ENCODE measurements around the gene KCNAB2. TPM values are rescaled to one million over a fixed set of nuclear protein-coding genes. Genes with fewer than 3 reads are reported as not detected.
"Not testable (repeated sequence)": the region's sequence is repeated elsewhere in the genome, so short reads cannot be mapped to it uniquely, and the experiment has no call there.

The KCNAB2 gene
- total RNA-seq, 1 donor from 2014 or later = 8.8 TPM

DNA sequence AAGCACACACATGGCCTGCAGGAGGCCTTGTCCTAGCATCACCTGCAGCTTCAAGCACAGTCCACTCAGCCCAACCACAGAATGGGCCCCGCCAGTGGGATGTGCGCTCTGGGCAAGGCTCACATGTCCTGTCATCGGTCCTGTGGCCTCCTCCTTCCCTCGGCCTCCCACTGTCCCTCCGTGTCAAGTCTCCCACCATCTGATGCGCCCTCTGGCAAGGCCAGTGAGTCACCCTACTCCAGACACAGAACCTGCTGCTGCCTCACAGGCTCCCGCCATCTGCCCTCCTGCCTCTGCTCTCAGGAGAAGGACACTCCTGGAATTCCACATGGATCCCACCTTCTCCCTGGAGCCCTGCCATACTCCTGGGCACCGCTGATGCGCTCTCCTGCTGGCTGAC is 14.2 kb downstream of the KCNAB2 start:
- DNase-seq (ENCODE audit: extremely low spot score in 2 of 2) = no peak
- Histone ChIP-seq H3K4me3 (no peak overlapping the region), H3K27ac (no peak overlapping the region), H3K4me1 (peaks cover 12% of the 10 kb centered on the region), H3K9me3 (no peaks in the 10 kb centered on the region), H3K27me3 (no peaks in the 10 kb centered on the region), H3K36me3 (no peaks in the 10 kb centered on the region)
- intact Hi-C loops (cut with DNase I) = loop anchor here (10.0 kb wide), 1 partner anchor 1665 kb away; no protein-coding TSS in a partner anchor
- TF ChIP-seq, protein P1, sequence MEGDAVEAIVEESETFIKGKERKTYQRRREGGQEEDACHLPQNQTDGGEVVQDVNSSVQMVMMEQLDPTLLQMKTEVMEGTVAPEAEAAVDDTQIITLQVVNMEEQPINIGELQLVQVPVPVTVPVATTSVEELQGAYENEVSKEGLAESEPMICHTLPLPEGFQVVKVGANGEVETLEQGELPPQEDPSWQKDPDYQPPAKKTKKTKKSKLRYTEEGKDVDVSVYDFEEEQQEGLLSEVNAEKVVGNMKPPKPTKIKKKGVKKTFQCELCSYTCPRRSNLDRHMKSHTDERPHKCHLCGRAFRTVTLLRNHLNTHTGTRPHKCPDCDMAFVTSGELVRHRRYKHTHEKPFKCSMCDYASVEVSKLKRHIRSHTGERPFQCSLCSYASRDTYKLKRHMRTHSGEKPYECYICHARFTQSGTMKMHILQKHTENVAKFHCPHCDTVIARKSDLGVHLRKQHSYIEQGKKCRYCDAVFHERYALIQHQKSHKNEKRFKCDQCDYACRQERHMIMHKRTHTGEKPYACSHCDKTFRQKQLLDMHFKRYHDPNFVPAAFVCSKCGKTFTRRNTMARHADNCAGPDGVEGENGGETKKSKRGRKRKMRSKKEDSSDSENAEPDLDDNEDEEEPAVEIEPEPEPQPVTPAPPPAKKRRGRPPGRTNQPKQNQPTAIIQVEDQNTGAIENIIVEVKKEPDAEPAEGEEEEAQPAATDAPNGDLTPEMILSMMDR (IDR thresholded peaks at IDR 0.05) = no peak
- TF ChIP-seq POLR2AphosphoS5 (IDR thresholded peaks at IDR 0.05; ENCODE audit: insufficient read depth in 1 of 2, low read depth in 1 of 2) (no peak), POLR2A (IDR thresholded peaks at IDR 0.05) (no peak)

DNA sequence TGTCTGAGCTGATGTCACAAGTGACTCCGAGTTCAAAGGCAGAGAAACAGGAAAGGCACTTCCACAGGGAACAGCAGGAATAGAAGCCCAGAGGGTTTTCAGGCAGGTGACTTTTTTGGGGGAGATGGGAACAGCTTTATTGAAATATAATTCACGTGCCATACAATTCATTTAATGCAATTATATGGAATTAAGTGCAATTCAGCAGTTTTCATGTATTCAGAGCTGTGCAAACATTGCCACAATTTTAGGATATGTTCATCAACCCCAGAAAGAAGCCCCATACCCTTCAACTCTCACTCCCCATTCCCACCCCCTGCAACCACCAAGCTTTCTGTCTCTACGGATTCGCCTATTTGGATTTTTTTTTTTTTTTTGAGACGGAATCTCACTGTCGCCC is 17.0 kb downstream of the KCNAB2 start:
- Histone ChIP-seq H3K4me1 (peaks cover 12% of the 10 kb centered on the region), H3K4me3 (no peak overlapping the region), H3K27me3 (no peaks in the 10 kb centered on the region), H3K9me3 (no peaks in the 10 kb centered on the region), H3K27ac (no peak overlapping the region), H3K36me3 (no peaks in the 10 kb centered on the region)
- TF ChIP-seq POLR2A (IDR thresholded peaks at IDR 0.05) = no peak
- TF ChIP-seq POLR2AphosphoS5 (IDR thresholded peaks at IDR 0.05; ENCODE audit: insufficient read depth in 1 of 2, low read depth in 1 of 2) = no peak
- TF ChIP-seq, protein P1 (IDR thresholded peaks at IDR 0.05) = no peak
- DNase-seq (ENCODE audit: extremely low spot score in 2 of 2) = no peak
- intact Hi-C loops (cut with DNase I) = no loop called here

DNA sequence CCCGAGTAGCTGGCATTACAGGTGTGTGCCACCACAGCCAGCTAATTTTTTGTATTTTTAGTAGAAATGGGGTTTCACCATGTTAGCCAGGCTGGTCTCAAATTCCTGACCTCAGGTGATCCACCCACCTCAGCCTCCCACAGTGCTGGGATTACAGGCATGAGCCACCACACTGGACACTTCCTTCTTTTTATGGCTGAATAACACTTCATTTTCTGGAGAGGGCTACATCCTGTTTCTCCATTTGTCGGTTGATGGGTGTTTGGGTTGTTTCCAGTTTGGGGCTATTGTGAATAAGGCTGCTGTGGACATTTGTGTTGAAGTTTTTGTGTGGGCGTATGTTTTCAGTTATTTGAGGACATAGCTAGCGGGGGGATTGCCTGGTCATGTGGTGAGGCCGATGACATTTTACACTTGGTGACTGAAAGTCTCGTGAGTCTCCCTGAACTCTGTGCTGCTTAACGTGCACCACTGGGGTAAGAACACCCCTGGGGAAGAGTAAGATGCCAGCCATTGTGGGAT is 17.9 kb downstream of the KCNAB2 start:
- H3K4me1 ChIP-seq; H3K4me3 ChIP-seq; H3K9me3 ChIP-seq; DNase-seq (ENCODE audit: extremely low spot score in 2 of 2); H3K27me3 ChIP-seq; intact Hi-C loops (cut with DNase I); H3K36me3 ChIP-seq; H3K27ac ChIP-seq: not testable (repeated sequence)

DNA sequence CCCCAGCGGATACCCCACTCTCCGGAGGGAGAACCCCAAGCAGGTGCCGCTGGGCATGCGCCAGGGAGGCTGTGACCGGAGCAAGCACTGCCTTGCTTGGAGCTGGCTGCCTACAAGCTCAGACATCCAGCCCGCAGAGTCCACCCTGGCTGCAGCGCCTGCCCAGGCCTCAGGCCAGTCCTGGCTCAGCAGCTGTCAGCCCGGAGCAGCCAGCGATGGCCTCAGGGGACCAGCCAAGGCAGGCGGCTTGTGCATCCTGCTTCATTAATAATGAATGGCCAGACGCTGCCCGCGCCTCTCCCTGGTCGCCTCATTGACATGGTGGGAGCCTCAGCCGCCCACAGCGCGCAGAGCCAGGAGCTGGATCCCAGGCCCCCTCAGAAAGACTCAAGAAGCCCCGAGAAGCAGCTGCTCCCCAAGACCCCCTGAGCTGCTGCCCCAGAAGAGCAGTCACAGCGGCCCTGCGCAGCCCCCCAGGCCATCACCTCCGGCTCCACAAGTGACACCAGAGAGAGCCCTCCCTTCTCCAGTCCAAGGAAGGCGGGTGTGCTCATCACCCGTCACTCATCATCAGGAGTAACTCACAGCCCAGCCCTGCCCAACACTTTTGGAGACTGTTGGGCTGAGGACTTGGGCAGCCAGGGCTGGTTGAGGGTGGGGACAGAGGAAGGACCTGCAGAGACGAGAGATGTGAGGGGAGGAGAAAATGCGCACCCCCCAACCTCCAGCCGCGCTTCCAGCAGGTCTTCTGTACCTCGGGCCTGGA is 19.6 kb downstream of the KCNAB2 start:
- H3K27ac ChIP-seq = no peak overlapping the region
- no peak overlapping the region for H3K4me3 ChIP-seq
- intact Hi-C loops (cut with DNase I) = no loop called here
- no peaks in the 10 kb centered on the region for H3K4me1 ChIP-seq
- no peaks in the 10 kb centered on the region for H3K36me3 ChIP-seq
- no peaks in the 10 kb centered on the region for H3K9me3 ChIP-seq
- TF ChIP-seq POLR2A (IDR thresholded peaks at IDR 0.05) = no peak
- TF ChIP-seq POLR2AphosphoS5 (IDR thresholded peaks at IDR 0.05; ENCODE audit: insufficient read depth in 1 of 2, low read depth in 1 of 2) = no peak
- TF ChIP-seq, protein P1 (IDR thresholded peaks at IDR 0.05) = no peak
- DNase-seq (ENCODE audit: extremely low spot score in 2 of 2) = no peak
- H3K27me3 ChIP-seq = no peaks in the 10 kb centered on the region

DNA sequence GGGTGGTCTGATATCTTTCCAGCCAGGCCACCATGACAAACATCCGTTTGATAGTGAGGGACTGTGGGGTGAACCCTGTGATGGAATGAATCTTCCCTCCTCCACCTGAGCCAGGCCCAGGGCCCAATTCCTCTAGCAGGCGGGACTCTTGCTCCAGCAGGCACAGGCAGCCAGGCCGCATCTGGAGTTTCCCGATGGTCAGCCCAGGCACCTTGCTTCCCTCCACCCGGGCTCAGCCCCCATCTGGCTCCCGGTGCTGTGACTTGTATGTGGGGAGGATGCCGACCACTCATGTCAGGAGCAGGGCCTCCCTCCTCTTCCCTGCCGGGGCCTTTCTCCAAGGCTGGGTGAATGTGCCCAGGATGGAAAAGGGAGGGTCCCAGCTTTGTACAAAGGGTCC is 21.0 kb downstream of the KCNAB2 start:
- no peaks in the 10 kb centered on the region for H3K4me1 ChIP-seq
- TF ChIP-seq, protein P1 (IDR thresholded peaks at IDR 0.05) = no peak
- intact Hi-C loops (cut with DNase I) = no loop called here
- H3K27me3 ChIP-seq = no peaks in the 10 kb centered on the region
- DNase-seq (ENCODE audit: extremely low spot score in 2 of 2) = no peak
- no peak overlapping the region for H3K4me3 ChIP-seq
- no peaks in the 10 kb centered on the region for H3K9me3 ChIP-seq
- H3K27ac ChIP-seq = no peak overlapping the region
- no peaks in the 10 kb centered on the region for H3K36me3 ChIP-seq
